OCI-LY3 (cell line): ENCODE measurements around the gene KLHL25.

ENCODE experiments used
- CTCF ChIP-seq: fragments of 200-600, 300-600 bp; sonication (generic); IDR thresholded peaks from 2 replicates; pipeline ENCODE4 v1.5.1; 2014; ENCODE audit warnings: antibody characterized with exemption, low read length, low read depth
- EZH2phosphoT487 ChIP-seq: fragments of 200-600 bp; shearing (Covaris generic); IDR thresholded peaks from 2 replicates; pipeline ENCODE4 v1.6.1; 2018; ENCODE audit warnings: antibody characterized with exemption, mixed run types, low read depth

- TF ChIP-seq CTCF = no peak
- no peak for TF ChIP-seq EZH2phosphoT487
These were observed 34.7 kb downstream of the KLHL25 start for GRCh38 chr15:85760049-85760448.
